ENCODE results near the gene CFLAR. TPM values are rescaled to one million over a fixed set of nuclear protein-coding genes. Genes with fewer than 3 reads are reported as not detected.

Gene CFLAR
- total and polyA plus RNA-seq, 9 of the 15 experiments (the other 6 are each of a cell fraction or from before 2014, with no cell fraction given): 27.5 to 102 (median 54.0) TPM

DNA sequence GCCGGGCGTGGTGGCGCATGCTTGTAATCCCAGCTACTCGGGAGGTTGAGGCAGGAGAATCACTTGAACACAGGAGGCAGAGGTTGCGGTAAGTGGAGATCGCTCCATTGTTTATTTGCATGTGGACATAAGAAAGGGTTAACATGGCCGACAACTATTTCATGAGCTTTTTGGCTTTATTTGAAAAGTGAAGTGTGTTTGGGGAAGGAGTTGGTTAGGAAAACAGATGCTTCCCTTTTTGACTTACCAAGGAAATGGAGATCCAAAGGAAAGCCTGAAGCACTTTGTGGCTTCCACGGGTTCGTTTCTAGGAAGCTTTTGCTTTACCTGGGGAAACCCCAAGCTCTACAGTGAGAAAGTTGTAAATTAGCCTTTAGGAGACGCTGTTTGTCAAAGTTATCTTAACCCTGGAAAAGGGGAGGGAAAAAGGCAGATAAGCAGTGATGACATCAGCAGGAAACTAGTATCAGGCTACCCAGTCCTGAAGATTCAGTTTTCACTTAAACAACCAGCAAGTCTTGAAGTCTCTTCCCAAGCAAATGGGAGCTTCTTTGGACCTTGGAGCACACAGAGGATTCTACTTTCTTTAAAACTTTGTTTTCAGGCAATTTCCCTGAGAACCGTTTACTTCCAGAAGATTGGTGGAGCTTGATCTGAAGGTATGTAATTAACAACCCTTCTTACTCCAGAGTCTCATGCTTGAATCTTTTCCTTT lies 66.8 kb downstream of the CFLAR start, which contains the start of gene CASP10 (continued):
- TF ChIP-seq MXI1 (IDR thresholded peaks at IDR 0.05; ENCODE audit: low read depth, low read length) (no peak), CXXC5 (CRISPR knock-in tag; IDR thresholded peaks at IDR 0.05) (peak; percentile 12; the same call in 1 of the 2 replicates), KAT2B (IDR thresholded peaks at IDR 0.05; ENCODE audit: low read depth, low read length) (no peak), PML (IDR thresholded peaks at IDR 0.05; ENCODE audit: low read length) (peak; percentile 50; the same call in 1 of the 2 replicates), CREB1 (IDR thresholded peaks at IDR 0.05) (peak; percentile 59; the same call in 1 of the 2 replicates), CREB1 (CRISPR knock-in tag; IDR thresholded peaks at IDR 0.05) (peak; percentile 50; the same call in 1 of the 2 replicates), NFYB (IDR thresholded peaks at IDR 0.05; ENCODE audit: extremely low read depth, insufficient read length) (no peak), GTF3C2 (IDR thresholded peaks at IDR 0.05; ENCODE audit: borderline replicate concordance, extremely low read depth, insufficient read length) (peak; percentile 20), POLR2A (conservative IDR thresholded peaks at IDR 0.05) (peak; percentile 82), HMBOX1 (IDR thresholded peaks at IDR 0.05) (peak; percentile 98), PTTG1 (tag; IDR thresholded peaks at IDR 0.05; ENCODE audit: low read depth) (no peak), POLR2G (IDR thresholded peaks at IDR 0.05; ENCODE audit: low read depth, low read length) (peak; percentile 45), NR4A1 (CRISPR knock-in tag; IDR thresholded peaks at IDR 0.05) (no peak), NR4A1 (tag; IDR thresholded peaks at IDR 0.05) (no peak), GTF2B (IDR thresholded peaks at IDR 0.05; ENCODE audit: extremely low read depth, insufficient read length) (peak; percentile 28), TRIM28 (IDR thresholded peaks at IDR 0.05) (peak; percentile 16; the same call in 1 of the 2 replicates), NFE2 (IDR thresholded peaks at IDR 0.05; ENCODE audit: low read depth) (peak; percentile 76), BCOR (IDR thresholded peaks at IDR 0.05) (no peak), MAFG (tag; conservative IDR thresholded peaks at IDR 0.05) (0 out of 2 replicates have a peak, but pooled peaks have one; percentile 21), ZNF586 (CRISPR knock-in tag; conservative IDR thresholded peaks at IDR 0.05) (no peak), SMAD4 (CRISPR knock-in tag; conservative IDR thresholded peaks at IDR 0.05) (no peak), MCM7 (IDR thresholded peaks at IDR 0.05) (no peak), CEBPG (CRISPR knock-in tag; IDR thresholded peaks at IDR 0.05) (no peak; the same call in 1 of the 2 replicates), CEBPG (tag; conservative IDR thresholded peaks at IDR 0.05 in 1 of 2, IDR thresholded peaks at IDR 0.05 in 1 of 2) (peak in 1 of 2 experiments; percentile 51; a peak in 1 of 4 replicates)
- TF ChIP-seq, protein P1, sequence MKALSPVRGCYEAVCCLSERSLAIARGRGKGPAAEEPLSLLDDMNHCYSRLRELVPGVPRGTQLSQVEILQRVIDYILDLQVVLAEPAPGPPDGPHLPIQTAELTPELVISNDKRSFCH (CRISPR knock-in tag; IDR thresholded peaks at IDR 0.05): no peak
- TF ChIP-seq, protein P1 (tag; IDR thresholded peaks at IDR 0.05): peak; percentile 29; the same call in 1 of the 2 replicates

Measured in K562 (cell line).